Measurements from ENCODE around the gene CEACAM7. TPM values are rescaled to one million over a fixed set of nuclear protein-coding genes. Genes with fewer than 3 reads are reported as not detected.

CEACAM7 gene
- total RNA-seq, 4 donors from 2014 or later: not detected

DNA sequence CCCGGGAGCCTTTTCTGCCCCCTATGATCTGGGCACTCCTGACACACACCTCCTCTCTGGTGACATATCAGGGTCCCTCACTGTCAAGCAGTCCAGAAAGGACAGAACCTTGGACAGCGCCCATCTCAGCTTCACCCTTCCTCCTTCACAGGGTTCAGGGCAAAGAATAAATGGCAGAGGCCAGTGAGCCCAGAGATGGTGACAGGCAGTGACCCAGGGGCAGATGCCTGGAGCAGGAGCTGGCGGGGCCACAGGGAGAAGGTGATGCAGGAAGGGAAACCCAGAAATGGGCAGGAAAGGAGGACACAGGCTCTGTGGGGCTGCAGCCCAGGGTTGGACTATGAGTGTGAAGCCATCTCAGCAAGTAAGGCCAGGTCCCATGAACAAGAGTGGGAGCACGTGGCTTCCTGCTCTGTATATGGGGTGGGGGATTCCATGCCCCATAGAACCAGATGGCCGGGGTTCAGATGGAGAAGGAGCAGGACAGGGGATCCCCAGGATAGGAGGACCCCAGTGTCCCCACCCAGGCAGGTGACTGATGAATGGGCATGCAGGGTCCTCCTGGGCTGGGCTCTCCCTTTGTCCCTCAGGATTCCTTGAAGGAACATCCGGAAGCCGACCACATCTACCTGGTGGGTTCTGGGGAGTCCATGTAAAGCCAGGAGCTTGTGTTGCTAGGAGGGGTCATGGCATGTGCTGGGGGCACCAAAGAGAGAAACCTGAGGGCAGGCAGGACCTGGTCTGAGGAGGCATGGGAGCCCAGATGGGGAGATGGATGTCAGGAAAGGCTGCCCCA, 8.5 kb upstream of the CEACAM7 start:
- H3K27ac ChIP-seq: no peak overlapping the region
- DNase-seq: no peak
- no peak for TF ChIP-seq POLR2A (IDR thresholded peaks at IDR 0.05)
- TF ChIP-seq, protein P1, sequence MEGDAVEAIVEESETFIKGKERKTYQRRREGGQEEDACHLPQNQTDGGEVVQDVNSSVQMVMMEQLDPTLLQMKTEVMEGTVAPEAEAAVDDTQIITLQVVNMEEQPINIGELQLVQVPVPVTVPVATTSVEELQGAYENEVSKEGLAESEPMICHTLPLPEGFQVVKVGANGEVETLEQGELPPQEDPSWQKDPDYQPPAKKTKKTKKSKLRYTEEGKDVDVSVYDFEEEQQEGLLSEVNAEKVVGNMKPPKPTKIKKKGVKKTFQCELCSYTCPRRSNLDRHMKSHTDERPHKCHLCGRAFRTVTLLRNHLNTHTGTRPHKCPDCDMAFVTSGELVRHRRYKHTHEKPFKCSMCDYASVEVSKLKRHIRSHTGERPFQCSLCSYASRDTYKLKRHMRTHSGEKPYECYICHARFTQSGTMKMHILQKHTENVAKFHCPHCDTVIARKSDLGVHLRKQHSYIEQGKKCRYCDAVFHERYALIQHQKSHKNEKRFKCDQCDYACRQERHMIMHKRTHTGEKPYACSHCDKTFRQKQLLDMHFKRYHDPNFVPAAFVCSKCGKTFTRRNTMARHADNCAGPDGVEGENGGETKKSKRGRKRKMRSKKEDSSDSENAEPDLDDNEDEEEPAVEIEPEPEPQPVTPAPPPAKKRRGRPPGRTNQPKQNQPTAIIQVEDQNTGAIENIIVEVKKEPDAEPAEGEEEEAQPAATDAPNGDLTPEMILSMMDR (IDR thresholded peaks at IDR 0.05): no peak
- no peaks in the 10 kb centered on the region for H3K9me3 ChIP-seq
- H3K4me3 ChIP-seq (replicated peaks in 1 of 3): no peak overlapping the region
- H3K27me3 ChIP-seq: no peaks in the 10 kb centered on the region
- 39 to 59% methylated on average over 4 to 7 of the region's 7 CpGs for WGBS, 2 donors
- no peaks in the 10 kb centered on the region for H3K36me3 ChIP-seq
- intact Hi-C loops (cut with DNase I): no loop called here
- H3K4me1 ChIP-seq: no peaks in the 10 kb centered on the region

DNA sequence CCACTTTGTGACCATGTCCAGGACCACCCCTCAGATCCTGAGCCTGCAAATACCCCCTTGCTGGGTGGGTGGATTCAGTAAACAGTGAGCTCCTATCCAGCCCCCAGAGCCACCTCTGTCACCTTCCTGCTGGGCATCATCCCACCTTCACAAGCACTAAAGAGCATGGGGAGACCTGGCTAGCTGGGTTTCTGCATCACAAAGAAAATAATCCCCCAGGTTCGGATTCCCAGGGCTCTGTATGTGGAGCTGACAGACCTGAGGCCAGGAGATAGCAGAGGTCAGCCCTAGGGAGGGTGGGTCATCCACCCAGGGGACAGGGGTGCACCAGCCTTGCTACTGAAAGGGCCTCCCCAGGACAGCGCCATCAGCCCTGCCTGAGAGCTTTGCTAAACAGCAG, 7.7 kb upstream of the CEACAM7 start:
- Histone ChIP-seq H3K27ac (no peak overlapping the region), H3K27me3 (no peaks in the 10 kb centered on the region), H3K4me1 (no peaks in the 10 kb centered on the region), H3K36me3 (no peaks in the 10 kb centered on the region), H3K9me3 (no peaks in the 10 kb centered on the region), H3K4me3 (replicated peaks in 1 of 3) (no peak overlapping the region)
- WGBS, 2 donors: 44 to 100% methylated on average over 1 to 2 of the region's 2 CpGs
- intact Hi-C loops (cut with DNase I): no loop called here
- no peak for TF ChIP-seq POLR2A (IDR thresholded peaks at IDR 0.05)
- TF ChIP-seq, protein P1 (IDR thresholded peaks at IDR 0.05): no peak
- DNase-seq: no peak

DNA sequence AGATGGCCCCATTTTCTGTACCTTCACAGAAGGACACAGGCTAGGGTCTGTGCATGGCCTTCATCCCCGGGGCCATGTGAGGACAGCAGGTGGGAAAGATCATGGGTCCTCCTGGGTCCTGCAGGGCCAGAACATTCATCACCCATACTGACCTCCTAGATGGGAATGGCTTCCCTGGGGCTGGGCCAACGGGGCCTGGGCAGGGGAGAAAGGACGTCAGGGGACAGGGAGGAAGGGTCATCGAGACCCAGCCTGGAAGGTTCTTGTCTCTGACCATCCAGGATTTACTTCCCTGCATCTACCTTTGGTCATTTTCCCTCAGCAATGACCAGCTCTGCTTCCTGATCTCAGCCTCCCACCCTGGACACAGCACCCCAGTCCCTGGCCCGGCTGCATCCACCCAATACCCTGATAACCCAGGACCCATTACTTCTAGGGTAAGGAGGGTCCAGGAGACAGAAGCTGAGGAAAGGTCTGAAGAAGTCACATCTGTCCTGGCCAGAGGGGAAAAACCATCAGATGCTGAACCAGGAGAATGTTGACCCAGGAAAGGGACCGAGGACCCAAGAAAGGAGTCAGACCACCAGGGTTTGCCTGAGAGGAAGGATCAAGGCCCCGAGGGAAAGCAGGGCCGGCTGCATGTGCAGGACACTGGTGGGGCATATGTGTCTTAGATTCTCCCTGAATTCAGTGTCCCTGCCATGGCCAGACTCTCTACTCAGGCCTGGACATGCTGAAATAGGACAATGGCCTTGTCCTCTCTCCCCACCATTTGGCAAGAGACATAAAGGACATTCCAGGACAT, 7.0 kb upstream of the CEACAM7 start:
- H3K9me3 ChIP-seq: no peaks in the 10 kb centered on the region
- TF ChIP-seq, protein P1 (IDR thresholded peaks at IDR 0.05): no peak
- TF ChIP-seq POLR2A (IDR thresholded peaks at IDR 0.05): no peak
- 64 to 80% methylated on average over 8 of the region's 8 CpGs for WGBS, 2 donors
- no peaks in the 10 kb centered on the region for H3K36me3 ChIP-seq
- H3K27ac ChIP-seq: no peak overlapping the region
- no peaks in the 10 kb centered on the region for H3K27me3 ChIP-seq
- no peaks in the 10 kb centered on the region for H3K4me1 ChIP-seq
- DNase-seq: no peak
- intact Hi-C loops (cut with DNase I): no loop called here
- H3K4me3 ChIP-seq (replicated peaks in 1 of 3): no peak overlapping the region

DNA sequence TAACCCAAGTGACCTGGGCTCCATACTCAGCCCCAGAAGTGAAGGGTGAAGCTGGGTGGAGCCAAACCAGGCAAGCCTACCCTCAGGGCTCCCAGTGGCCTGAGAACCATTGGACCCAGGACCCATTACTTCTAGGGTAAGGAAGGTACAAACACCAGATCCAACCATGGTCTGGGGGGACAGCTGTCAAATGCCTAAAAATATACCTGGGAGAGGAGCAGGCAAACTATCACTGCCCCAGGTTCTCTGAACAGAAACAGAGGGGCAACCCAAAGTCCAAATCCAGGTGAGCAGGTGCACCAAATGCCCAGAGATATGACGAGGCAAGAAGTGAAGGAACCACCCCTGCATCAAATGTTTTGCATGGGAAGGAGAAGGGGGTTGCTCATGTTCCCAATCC, 6.1 kb upstream of the CEACAM7 start:
- no peak for DNase-seq
- no peak for TF ChIP-seq POLR2A (IDR thresholded peaks at IDR 0.05)
- TF ChIP-seq, protein P1 (IDR thresholded peaks at IDR 0.05): no peak
- H3K27ac ChIP-seq: no peak overlapping the region
- no peak overlapping the region for H3K4me3 ChIP-seq (replicated peaks in 1 of 3)
- WGBS, 2 donors: 33 to 50% methylated on average over 1 of the region's 1 CpG
- no peaks in the 10 kb centered on the region for H3K27me3 ChIP-seq
- no peaks in the 10 kb centered on the region for H3K9me3 ChIP-seq
- H3K4me1 ChIP-seq: no peaks in the 10 kb centered on the region
- H3K36me3 ChIP-seq: no peaks in the 10 kb centered on the region
- intact Hi-C loops (cut with DNase I): no loop called here

Measured in thyroid gland (tissue), 4 donors.